ENCODE results near the gene TXNL4B. TPM values are rescaled to one million over a fixed set of nuclear protein-coding genes. Genes with fewer than 3 reads are reported as not detected.

The TXNL4B gene
- total RNA-seq, 1 experiment from 2014 or later: 15.1 TPM

DNA sequence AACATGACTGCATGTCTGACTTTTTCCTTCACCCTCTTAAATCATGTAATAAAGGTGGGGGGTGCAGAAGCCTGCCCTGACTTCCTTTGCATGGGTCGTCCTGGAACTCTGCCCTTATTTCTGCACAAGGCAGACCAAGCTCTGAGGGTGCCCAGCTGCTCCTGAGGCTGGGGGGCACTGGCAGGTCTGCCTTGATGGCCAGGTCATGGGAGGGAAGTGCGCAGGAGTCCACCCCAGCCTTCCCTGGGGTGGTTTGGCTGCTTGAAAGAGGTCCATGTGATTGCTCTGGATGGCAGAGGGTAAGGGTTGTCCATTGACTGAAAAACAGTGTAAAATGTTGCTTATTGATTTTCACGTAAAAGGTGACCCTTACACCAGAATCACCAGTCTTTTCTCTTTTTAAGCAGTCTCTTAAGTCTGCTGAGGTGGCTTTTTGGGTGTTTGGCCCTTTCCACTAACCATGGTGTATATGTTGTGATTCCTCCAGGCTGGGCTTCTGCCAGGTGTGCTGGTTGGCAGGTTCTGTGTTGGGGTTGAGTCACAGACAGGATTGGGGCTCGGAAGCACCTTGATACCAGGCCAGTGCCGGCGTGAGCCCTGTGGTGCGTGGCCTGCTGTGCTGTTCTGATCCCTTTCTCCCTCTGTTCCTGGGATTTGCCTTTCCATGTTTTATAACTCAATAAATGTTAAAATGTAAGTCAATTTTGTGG lies 19.6 kb upstream of the TXNL4B start:
- no peak for DNase-seq (ENCODE audit: extremely low read depth, low read depth)

DNA sequence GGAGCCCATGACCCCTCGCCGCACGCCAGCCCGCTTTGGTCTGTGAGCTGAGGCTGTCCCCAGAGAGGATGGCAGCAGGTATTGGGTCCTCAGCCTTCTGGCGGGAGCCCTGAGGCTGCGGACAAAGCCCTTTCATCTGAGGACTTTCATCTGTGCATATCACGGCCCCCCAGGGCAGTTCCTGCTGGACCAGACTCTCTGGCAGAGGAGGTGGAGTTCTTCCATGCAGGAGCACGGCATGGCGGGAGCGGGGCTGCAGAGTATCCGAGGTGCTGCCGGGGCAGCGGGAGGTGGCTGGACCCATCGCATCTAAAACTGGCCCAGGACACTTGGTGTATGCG lies 19.0 kb upstream of the TXNL4B start:
- DNase-seq (ENCODE audit: extremely low read depth, low read depth): no peak

DNA sequence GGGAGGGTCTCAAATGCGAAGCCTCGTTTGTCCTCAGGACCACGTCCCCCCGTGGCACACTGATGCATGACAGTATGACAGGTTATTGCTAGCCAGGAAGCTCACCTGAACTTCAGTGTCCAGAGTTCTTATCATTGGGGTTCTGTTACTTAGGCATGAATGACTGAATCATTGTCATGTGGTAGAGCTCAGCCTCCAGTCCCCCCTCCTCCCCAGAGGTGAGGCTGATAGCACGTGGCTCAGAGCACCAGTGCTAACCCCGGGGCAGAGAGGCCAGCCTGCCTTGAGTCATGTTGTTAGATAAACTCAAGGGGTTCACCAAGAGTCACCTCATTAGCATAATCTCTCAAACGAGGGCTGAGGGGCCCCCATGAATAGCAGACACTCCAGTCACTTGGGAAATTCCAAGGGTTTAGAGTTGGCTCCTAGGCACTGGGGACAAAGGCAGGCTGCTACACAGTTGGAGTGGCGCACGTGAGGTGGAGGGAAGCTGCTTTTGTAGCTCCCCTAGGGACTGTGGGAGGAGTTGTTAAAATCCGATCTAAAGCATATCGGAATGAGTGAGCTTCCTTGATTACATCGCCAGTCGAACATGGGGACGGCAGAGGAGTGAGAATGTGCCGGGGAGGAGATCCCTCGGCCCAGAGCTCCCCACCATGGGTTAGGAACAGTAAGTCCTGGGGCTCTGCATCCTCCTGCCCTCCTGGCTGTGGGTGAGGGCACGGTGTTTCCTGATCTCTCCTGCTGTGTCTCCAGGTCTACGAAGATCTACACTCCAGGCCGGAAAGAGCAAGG lies 18.4 kb upstream of the TXNL4B start:
- DNase-seq (ENCODE audit: extremely low read depth, low read depth): no peak

DNA sequence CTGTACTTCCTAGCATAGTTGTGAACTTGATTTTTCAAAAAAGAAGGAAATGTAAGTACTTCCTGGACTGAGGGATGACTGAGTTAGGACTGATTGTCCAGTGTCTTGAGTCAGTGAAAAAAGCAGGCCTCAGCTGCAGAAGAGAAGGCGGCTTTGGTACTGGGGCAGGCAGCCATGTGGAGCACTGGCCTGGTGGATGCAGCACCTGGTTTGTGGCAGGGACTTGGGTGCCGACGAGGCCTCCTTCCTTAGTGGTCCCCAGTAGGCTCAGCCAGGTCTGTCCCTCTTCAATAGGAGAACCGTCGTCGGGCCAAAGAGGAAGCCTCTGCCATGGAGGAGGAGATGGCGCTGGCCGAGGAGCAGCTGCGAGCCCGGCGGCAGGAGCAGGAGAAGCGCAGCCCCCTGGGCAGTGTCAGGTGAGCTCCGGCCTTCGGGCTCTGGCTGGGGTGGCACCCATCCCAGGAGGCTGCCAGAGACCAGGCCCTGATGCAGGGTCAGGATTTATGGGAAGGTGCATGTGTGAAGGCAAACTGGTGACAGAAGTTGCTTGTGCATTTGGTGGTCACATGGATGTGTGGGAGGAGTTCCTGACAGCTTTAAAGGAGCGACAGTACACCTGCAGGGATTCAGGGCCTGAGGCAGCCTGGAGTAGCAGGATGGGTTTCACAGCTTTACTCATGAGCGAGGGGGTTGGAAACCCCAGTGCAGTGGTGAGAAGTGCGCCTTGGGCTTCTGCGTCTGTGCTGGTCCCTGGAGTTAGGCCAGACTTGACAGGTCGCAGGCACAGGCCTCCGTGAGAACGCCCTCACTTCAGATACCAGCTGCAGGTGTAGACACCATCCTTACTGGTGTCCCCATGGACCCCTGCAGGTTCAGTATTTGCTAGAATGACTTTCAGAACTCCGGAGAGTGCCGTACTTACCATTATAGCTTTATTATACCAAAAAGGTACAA lies 17.5 kb upstream of the TXNL4B start:
- no peak for DNase-seq (ENCODE audit: extremely low read depth, low read depth)

DNA sequence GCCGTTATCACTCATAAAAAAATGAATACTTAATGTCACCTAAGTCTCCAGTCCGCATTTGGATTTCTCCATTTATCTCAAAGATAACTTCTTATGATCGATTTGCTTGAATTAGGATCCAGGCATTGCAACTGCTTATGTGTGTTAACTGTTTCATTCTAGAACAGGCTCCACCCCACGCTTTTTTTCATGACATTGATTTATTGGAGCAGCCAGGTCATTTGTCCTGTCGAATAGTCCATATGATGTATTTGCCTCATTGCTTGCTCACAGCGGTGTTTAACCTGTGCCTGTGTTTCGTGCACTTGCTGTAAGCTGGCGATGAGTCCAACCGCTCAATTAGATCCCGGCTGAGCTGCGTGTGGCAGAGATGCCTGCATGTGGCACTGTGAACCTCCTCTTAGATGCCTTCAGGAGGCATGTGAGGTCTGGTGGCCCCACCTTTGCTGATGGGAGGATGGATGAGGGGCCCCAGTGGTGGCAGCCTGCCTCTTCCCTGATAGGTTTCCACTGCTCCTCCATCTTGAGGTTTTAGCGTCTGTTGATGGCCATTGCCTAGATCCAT lies 16.6 kb upstream of the TXNL4B start:
- no peak for DNase-seq (ENCODE audit: extremely low read depth, low read depth)

DNA sequence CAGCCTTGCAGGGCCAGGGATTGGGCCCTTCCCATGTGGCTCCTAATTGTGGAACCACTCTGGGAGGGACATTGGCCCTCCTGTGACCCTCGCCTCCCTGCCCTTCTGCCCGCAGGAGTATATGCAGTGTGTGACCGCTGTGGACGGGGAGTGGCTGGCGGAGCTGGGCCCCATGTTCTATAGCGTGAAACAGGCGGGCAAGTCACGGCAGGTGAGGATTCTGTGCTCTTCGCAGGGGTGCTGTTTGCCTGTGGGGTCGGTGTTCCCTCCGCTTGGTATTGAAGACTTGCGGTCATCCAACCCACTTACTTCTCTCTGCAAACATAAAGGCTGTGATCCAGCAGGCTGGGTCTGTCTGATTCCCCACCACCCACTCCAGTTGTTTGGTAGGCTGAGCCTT lies 15.9 kb upstream of the TXNL4B start:
- no peak for DNase-seq (ENCODE audit: extremely low read depth, low read depth)

DNA sequence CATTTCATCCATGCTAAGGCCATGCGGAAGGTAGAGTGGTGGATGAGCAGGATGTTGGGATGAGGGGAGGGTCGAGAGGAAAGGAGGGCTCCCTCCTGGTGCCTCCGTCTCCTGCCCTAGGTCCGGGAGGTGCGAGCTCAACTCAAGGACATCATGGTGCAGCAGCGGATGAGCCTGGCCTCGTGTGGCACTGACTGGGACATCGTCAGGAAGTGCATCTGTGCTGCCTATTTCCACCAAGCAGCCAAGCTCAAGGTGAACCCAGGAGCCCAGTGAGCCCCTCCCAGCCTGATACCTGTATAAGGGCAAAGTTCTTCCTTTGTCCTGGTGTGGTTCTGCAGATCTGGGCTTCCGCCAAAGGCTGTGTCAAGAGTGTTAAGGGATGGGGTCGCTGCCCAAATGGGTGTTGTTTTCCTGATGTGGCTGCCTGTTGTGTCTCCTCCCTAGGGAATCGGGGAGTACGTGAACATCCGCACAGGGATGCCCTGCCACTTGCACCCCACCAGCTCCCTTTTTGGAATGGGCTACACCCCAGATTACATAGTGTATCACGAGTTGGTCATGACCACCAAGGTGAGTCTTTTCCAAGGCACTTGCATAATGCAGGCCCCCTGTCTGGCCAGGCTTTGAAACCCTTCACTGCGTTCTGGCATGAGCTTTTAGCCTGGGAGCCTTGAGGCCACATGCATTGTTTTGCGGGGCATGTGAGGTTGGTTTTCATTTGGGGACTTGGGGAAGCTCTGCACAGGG lies 15.1 kb upstream of the TXNL4B start:
- no peak for DNase-seq (ENCODE audit: extremely low read depth, low read depth)

DNA sequence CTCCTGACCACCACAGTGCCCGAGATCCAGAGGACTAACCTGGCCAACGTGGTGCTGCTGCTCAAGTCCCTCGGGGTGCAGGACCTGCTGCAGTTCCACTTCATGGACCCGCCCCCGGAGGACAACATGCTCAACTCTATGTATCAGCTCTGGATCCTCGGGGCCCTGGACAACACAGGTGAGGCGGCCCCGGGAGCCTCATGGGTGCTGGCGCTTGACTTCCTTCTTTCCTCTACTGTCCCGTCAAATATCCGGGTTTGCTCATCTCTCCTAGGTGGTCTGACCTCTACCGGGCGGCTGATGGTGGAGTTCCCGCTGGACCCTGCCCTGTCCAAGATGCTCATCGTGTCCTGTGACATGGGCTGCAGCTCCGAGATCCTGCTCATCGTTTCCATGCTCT lies 14.0 kb upstream of the TXNL4B start:
- no peak for DNase-seq (ENCODE audit: extremely low read depth, low read depth)

DNA sequence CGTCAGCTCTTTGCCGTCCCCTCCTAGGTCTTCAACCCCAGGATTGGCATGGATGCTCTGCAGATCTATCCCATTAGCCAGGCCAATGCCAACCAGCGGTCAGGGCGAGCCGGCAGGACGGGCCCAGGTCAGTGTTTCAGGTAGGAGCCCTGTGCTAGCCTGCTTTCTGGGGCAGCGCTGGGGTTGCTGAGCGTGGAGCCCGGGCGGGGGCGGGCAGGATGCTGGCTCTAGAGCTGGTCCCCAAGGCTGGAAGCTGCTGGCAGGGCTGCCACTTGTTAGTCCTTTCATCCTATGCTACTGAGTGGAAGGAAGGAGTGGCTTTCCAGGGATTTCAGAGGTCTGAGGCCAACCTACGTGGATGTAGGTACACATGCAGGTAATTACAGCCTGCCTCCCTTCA lies 12.6 kb upstream of the TXNL4B start:
- DNase-seq (ENCODE audit: extremely low read depth, low read depth): no peak

DNA sequence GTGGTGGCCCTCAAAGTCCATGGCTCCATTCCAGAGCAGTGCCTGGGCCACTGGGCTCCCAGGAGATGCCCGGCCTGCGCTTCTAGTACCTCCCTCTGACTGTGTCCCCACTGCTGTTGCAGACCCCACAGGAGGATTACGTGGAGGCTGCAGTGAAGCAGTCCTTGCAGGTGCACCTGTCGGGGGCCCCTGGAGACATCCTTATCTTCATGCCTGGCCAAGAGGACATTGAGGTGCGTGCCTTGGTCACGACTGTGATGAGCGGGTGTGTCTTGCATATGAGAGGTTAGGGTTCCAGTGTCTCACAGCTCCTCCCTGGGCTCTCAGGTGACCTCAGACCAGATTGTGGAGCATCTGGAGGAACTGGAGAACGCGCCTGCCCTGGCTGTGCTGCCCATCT lies 11.5 kb upstream of the TXNL4B start:
- DNase-seq (ENCODE audit: extremely low read depth, low read depth): no peak

DNA sequence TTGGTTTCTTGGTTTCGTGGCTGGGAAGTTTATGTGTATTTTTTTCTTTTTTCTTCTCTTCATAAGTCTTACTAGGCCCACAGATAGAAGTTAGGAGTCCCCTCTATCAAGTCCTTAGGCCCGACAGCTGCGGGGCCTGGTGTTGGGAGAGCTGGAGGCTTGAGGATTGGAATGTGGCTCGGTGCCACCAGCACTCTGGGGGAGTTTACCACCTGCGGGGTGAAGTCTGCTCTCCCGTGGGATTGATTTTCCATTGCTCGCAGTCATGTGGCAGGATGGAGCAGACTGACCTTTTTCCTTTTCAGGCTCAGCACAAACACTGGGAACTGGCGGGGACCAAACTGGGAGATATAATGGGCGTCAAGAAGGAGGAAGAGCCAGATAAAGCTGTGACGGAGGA lies 7.8 kb upstream of the TXNL4B start:
- no peak for DNase-seq (ENCODE audit: extremely low read depth, low read depth)

DNA sequence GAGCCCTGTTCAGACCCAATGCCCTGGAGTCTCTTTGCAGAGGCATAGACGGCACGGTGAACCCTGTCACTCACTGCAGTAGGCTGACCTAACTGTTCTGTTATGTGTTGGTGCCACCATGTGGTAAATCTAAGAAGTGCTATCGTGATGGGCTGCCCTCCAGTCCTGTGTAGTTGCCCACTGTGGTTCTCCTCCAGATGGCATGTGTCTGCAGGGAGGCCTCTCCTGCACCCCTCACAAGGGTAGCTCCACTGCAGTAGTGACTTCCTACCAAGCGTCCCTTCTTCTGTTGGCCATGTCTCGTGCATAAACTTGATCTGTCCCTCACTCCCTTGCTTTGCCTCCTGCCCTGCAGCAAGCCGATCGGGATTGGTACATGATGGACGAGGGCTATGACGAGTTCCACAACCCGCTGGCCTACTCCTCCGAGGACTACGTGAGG lies 6.0 kb upstream of the TXNL4B start:
- DNase-seq (ENCODE audit: extremely low read depth, low read depth): peak; percentile 49

DNA sequence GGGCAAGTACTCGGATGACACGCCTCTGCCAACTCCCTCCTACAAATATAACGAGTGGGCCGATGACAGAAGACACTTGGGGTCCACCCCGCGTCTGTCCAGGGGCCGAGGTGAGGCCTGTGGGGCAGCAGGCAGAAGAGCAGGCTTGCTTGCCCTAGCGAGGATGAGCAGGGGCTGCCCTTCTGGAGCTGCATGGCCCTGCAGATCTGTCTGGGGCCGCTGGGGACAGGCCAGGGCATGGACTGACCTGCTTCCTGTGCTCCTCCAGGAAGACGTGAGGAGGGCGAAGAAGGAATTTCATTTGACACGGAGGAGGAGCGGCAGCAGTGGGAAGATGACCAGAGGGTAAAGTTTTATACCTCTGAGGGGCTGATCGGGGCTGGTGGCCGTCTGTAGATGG lies 5.5 kb upstream of the TXNL4B start:
- DNase-seq (ENCODE audit: extremely low read depth, low read depth): no peak

DNA sequence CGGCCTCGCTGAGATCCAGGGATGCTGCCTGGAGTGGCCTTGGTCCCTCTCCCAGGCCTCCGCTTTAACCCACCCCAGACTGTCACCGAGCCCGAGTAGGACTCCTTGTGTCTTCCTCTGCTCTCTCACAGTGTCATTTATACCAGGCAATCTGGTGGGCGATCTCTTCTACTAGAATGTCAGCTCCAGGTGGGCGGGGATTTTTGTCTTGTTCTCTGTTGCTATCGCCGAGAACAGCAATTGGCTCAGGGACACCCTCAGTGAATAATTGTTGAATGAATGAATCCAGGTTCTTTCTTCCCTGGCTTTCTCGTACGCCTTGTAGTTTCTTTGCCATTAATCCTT lies 818 bp upstream of the TXNL4B start:
- no peak for DNase-seq (ENCODE audit: extremely low read depth, low read depth)

DNA sequence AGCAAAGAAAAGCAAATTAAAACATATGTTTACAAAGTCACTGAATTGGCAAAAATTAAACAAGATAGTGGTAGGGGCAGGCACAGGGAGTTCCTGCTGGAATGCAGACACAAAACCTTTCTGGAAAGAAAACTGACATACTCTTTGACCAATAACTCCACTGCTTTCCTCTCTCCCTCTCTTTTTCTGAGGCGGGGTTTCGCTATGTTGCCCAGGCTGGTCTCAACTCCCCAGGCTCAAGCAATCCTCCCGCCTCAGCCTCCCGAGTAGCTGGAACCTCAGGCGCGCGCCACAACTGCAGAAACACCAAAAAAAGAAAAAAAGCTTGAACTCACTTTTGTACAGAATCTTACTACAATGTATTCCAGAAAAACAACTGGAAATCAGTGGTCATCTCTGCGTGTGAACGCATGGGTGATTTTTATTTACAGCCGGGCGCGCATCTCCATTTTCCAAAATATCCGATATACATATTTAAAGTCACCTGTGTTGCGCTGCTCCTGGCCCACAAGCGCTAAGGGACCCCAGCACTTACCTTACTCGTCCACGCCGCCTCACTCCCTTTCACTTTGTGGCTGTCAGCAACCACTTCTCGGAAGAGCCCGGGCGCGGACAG lies 480 bp downstream of the TXNL4B start:
- peak; percentile 17 for DNase-seq (ENCODE audit: extremely low read depth, low read depth)

DNA sequence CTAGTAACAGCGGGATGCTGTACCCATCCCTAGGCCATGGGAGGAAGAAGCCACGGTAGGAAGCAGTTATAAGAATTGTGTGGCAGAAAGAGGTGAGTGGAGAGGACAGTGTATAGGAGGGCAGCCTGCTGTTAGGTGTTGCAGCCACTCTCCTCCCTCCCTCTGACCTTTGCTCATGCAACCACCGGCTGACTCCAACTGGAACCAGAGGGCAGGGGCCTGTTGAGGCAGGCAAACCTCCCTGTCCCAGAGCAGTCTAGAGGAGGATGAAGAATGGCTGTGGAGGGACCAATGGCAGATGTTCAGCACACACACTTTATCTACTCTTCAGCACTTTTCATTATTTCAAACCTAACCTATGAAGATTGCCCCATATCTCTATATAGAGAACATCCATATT lies 2.2 kb downstream of the TXNL4B start:
- DNase-seq (ENCODE audit: extremely low read depth, low read depth): no peak

DNA sequence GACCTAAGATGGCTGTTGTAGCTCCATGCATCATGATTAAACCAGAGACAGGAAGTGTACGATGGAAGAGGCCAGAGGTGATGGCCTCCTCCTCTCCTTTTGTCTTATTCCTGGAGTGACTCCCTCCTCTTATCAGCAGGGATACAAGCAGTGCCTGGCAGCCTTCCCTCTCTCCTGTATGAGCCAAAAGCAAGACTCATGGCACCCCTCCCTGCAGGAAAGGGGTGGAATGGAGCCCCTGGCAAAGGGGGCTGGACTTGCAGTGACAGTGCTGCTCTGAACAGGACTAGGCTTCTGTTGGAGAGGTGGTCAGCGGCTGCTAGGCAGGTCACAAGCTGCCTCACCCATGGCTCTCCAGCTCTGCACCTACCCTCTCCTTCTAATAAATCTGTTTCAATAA lies 8.4 kb downstream of the TXNL4B start:
- DNase-seq (ENCODE audit: extremely low read depth, low read depth): no peak

DNA sequence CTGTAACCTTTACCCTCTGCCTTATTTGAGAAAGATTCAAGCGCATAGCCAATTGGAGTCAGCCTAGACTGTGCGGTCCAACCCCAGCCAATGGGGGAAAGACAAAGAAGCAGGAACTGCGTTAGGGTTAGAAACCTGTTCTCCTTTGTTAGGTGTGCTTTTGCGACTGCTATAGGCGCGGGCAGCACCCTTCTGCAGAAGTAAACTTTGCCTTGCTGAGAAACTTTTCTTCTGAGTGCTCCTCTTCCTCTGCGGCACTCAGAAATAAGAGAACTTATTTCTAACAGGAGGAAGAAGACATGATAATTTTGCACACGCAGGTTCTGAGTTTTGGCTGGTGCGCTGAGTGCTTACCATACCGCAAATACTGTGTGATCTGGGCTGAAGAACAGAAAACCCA lies 9.0 kb downstream of the TXNL4B start:
- no peak for DNase-seq (ENCODE audit: extremely low read depth, low read depth)

DNA sequence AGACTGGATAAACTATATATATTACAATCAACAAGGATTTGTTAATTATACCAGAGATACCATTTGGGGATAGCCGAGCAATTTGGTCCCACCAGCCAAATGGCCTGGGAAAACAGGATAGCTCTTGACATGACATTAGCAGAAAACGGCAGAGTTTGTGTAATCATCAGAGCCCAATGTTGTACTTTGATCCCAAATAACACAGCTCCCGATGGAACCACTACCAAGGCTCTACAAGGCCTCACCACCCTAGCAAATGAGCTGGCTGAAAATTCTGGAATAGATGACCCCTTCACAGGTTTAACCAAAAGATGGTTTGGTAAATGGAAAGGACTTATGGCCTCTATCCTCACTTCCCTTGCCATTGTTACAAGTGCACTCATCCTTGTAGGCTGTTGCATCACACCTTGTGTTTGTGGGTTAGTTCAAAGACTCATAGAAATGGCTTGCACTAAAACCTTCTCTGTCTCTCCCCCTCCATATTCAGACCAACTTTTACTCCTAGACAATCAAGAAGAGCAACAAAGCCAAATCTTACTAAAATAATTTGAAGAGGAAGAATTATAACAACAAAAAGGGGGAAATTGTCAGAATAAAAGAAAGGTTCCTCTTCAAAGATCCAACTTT lies 9.5 kb downstream of the TXNL4B start:
- no peak for DNase-seq (ENCODE audit: extremely low read depth, low read depth)
